ENCODE measurements around the gene MRPL42.
"Not testable (repeated sequence)": the region's sequence is repeated elsewhere in the genome, so short reads cannot be mapped to it uniquely, and the experiment has no call there.

The MRPL42 gene

DNA sequence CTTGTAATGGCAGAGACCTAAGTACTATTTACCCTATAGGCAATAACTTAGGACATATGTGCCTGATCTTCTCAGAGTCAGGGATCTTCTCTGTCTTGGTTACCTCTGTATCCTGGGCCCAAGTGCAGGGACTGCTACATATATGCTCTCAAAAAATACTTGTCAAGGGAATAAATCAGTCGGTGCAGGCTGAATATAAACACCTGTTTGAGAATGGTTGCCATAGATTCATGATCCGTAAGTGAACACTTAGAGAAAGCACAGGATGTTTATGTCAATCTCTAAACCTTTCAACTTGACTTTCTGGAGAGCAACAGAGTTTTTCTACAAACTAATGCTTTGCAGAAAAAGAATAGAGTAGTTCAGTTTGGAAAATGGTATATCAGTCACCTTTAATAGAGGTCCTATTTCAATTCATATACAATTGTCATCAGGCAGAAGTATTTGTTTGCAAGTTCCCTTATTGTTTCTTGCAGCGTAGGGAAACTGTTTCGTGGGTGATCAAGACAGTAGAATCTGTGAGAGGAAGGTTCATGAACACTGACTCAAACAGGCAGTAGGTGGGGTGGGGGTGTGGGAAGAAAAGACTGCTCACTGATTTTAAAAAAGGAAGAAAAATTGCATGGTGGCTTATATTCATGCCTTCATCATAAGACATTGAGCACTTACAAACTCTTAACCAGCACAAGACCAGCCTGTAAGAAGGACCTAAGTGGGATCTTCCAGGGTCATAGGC is 19.6 kb upstream of the MRPL42 start:
- DNase-seq (ENCODE audit: low read depth), result no peak

GRCh38 chr12:93448796-93449195 is 18.5 kb upstream of the MRPL42 start:
- no peak for DNase-seq (ENCODE audit: low read depth)

DNA sequence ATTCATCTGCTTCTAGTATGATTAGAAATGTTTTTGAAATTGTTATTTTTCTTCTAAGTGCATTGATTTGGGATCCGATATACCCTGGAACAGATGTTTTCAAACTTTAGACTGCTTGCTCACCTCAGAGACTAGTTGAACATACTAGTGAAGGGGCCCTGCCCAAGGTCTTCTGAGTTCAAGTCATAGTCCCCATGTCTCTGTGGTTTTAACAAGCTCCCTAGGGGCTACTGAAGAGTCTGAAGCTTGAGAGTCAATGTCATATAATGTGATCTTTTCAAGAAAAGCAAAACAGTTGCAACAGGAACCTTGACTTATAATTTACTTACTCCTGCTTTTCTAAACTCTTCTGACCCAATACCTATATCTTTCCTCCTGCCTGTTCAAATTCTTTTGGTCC is 18.0 kb upstream of the MRPL42 start:
- no peak for DNase-seq (ENCODE audit: low read depth)

DNA sequence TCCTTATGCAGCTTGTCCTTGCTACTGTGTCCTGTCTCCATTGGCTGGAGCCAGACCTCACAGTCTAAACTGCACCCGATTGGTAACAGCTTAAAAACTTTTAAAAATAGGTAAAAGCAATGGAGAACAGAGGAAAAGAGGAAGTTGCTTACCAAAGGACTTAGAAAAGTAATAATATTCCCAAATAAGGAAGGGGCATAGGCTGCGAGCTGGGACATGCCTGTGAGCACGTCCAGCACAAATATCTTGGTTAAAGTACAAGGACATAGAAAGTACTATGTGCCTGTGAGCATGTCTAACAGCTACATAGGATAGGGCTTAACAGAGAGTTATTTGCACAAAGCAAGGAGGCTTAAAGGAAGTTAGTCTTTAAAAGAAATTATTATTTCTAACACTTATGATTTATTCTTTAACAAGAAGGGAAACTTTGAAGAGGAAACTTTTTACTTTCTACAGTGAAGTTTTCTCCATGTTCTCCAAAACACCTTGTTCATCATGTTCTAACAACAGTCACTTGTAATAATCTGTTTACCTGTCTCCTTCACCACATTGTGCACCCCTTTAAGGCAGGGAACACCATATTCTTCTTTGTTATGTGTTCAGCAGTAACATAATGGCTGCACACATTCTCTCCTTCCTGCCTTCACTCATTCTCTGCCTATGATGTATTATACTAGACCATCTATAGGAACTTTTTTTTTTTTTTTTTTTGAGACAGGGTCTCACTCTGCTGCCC is 15.7 kb upstream of the MRPL42 start:
- no peak for DNase-seq (ENCODE audit: low read depth)

DNA sequence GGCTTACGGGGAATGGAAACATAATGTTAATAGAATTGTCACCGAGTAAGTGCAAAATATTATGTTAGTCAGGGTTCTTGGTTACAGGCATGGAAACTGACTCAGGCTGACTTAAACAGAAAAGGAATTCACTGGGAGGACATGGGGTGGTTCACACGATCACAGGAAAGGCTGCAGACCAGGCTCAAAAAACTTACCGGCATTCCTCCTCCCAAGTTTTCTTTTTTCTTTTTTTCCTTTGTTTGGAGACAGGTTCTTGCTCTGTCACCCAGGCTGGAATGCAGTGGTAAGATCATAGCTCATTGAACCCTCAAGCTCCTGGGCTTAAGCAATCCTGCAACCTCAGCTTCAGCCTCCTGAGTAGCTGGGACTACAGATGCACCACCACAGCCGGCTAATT is 13.7 kb upstream of the MRPL42 start:
- no peak for DNase-seq (ENCODE audit: low read depth)

DNA sequence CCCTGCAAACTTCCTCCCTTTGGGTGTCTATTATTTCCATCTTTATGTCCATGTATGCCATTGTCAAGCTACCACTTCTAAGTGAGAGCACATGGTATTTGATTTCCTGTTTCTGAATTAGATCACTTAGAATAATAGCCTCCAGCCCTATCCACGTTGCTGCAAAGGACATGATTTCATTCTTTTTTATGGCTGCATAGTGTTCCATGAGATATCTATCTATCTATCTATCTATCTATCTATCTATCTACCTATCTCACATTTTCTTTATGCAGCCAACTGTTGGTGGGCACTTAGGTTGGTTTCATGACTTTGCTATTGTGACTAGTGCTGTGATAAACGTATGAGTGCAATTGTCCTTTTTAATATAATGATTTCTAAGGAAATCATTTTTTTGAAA is 11.2 kb upstream of the MRPL42 start:
- no peak for DNase-seq (ENCODE audit: low read depth)

DNA sequence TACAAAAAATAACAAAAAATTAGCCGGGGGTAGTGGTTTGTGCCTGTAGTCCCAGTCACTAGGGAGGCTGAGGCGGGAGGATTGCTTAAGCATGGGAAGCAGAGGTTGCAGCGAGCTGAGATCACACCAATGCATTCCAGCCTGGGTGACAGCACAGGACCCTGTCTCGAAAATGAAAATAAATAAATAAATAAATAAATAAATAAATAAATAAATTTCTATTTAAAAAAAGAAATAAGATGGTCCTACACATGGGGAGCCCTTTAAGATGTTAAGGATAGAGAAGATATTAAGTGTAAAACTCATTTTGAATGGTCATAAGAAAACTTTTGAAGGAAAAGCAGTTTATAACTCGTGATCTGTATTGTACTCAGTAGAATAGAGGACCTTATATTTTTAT is 8.2 kb upstream of the MRPL42 start:
- DNase-seq (ENCODE audit: low read depth), result no peak

GRCh38 chr12:93460003-93460402 is 7.3 kb upstream of the MRPL42 start:
- DNase-seq (ENCODE audit: low read depth), result no peak

- no peak for DNase-seq (ENCODE audit: low read depth)
Measured at GRCh38 chr12:93460902-93461301, 6.4 kb upstream of the MRPL42 start.

- no peak for DNase-seq (ENCODE audit: low read depth)
Measured at GRCh38 chr12:93461503-93461902, 5.8 kb upstream of the MRPL42 start.

DNA sequence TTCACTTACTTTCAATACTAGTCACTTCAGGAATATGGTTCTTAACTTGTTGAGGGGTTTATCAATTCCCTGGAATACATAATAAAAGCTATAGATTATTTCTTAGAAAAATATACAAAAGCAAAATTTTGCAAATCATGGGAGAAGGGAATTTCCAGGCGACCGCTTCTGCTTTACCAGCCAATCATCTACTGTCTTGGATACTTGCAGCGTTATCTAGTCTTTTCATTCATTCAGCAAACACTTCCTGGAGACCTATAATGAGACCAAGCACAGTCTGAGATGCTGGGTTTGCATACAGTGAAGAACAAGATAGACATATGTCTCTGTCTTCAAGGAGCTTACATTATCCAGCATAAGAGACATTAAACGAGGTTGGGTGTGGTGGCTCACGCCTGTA is 1.5 kb upstream of the MRPL42 start:
- DNase-seq (ENCODE audit: low read depth), result no peak

DNA sequence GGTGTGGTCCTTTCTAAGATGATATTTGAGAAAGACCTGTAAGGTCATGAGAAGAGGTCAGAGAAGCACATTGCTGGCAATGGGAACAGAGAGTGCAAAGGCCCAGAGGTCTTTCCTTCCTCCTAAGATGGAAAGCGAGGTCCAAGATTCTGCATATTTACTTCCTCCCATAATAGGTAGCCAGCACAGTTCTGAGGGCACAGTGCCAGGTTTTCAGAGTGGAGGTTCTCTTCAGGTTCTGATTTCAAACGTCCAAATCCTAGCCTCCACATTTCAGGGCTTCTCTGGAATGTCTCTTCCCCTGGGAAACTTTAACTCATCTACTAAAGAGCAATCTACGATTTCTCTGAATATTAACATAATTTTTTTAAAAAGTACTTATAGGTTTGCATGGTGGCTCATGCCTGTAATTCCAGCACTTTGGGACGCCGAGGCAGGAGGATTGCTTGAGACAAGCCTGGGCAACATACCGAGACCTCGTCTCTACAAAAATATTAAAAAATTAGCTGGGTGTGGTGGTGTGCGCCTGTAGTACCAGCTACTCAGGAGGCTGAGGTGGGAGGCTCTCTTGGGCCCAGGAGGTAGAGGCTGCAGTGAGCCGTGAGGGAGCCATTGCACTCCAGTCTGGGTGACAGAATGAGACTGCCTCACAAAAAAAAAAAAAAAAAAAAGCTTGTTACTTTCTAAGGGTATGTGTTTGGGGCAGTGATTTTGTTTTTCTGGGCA is 526 bp upstream of the MRPL42 start:
- no peak for DNase-seq (ENCODE audit: low read depth)

DNA sequence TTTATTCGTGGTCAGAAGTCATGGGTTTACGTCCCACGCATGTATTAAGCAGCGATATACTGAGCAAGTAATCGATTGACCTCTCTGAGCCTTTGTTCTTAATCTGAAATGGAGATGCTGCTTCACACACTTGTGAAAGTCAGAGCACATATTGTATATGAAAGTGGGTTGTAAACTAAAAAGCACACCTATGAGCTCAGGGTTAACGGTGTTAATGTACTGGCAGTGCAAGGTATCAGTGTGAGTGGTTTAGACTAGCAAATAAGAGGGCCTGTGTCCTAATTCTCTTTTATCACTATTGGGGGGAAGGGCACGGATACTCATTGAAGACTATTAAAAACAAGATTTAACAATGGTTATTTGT is 676 bp downstream of the MRPL42 start:
- no peak for DNase-seq (ENCODE audit: low read depth)

GRCh38 chr12:93469386-93469785 is 2.1 kb downstream of the MRPL42 start:
- DNase-seq (ENCODE audit: low read depth), result no peak

DNA sequence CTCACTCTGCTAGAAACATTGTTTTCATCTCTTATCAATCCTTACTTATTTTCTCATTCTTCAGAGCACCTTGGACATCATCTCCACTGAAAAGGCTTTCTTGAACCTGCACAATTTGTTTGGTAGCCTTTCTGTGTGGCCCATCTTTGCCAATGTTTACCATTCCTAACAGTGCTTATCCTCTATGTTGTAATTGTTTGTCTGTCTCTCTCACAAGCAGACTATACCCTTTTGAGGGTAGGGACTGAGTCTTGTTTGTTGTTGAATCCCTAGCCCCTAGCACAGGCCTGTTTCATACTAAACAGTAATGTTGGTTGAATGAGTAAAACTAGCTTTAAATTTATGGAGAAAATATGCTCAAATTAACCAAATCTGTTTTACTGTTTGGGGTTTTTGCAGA is 9.2 kb downstream of the MRPL42 start:
- no peak for DNase-seq (ENCODE audit: low read depth)

DNA sequence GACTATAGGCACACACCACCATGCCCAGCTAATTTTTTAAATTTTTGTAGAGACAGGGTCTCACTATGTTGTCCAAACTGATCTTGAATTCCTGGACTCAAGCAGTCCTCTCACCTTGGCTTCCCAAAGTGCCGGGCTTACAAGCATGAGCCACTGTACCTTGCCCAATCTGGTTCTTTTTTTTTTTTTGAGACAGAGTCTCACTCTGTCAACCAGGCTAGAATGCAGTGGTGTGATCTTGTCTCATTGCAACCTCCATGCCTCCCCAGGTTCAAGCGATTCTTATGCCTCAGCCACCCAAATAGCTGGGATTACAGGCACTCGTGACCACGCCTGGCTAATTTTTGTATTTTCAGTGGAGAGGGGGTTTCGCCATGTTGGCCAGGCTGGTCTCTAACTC is 15.4 kb downstream of the MRPL42 start:
- no peak for DNase-seq (ENCODE audit: low read depth)

DNA sequence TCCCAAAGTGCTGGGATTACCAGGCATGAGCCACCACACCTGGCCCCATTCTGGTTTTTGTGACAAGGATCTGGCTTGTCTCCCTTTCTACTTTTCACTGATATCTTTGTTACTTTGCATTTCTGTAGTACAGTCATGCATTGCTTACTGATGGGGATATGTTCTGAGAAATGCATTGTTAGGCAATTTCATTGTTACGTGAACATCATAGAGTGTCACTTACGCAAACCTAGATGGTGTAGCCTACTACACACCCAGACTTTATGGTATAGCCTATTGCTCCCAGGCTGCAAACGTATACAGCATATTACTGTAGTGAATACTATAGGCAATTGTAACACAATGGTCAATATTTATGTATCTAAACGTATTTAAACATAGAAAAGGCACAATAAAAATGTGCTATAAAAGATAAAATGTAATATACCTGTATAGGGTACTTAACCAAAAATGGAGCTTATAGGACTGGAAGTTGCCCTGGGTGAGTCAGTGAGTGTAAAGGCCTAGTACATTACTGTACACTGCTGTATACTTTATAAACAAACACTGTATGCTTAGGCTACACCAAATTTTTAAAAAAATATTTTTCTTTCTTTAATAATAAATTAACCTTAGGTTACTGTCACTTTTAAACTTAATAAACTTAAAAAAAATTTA is 16.0 kb downstream of the MRPL42 start:
- no peak for DNase-seq (ENCODE audit: low read depth)

DNA sequence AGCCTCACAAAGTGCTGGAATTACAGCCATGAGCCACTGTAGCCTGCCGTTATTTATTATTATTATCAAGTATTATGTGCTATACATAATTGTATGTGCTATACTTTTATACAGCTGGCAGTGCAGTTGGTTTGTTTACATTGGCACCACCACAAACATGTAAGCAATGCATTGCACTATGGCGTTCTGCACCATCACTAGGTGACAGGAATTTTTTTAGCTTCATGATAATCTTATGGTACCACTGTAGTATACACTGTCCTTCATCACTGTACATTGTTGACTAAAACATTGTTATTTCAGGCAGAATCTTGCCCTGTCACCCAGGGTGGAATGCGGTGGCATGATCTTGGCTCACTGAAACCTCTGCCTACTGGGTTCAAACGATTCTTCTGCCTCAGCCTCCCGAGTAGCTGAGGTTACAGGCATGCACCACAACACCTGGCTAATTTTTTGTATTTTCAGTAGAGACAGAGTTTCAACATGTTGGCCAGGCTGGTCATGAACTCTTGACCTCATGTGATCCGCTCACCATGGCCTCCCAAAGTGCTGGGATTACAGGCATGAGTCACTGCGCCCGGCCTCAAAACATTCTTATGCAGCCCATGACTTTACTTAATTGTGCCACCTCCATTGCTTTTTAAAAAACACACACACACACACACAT is 17.1 kb downstream of the MRPL42 start:
- DNase-seq (ENCODE audit: low read depth), result no peak

DNA sequence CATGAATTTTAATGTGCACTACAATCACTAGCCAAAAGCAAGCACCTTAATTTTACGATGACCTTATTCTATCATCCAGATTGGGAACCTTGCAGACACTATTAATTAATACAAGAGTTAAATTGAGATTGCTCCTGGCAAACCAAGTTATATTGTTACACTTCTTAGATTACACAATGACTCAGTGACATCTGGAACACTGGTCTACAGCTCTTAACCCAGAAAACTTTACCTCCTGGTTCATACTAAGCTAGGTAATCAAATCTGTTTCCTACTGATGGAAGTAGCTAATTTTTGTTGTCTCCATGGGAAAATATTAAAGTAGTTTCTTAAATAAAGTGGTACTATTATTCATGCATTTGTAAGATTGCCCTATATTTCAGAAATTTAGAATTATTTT is 25.5 kb downstream of the MRPL42 start:
- not testable (repeated sequence) for DNase-seq (ENCODE audit: low read depth)

DNA sequence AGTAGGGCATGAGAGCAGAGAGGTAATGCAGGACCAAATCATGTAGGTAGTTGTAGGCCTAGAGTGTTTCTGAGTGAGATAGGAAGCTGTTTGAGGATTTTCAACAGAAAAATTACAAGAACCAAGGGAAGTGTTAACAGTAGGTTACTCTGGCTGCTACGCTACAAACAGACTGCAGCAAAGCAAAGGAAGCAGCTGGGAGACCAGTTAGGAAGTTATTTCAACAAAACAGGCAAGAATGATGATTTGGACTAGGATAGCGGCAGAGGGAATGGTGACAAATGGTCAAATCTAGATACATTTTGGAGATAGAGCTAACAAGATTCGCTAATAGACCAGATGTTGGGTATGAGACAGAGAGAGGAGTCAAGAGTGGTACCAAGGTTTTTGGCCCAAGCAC is 26.8 kb downstream of the MRPL42 start:
- DNase-seq (ENCODE audit: low read depth), result no peak

GRCh38 chr12:93497456-93497855 is 30.1 kb downstream of the MRPL42 start:
- DNase-seq (ENCODE audit: low read depth), result no peak

DNA sequence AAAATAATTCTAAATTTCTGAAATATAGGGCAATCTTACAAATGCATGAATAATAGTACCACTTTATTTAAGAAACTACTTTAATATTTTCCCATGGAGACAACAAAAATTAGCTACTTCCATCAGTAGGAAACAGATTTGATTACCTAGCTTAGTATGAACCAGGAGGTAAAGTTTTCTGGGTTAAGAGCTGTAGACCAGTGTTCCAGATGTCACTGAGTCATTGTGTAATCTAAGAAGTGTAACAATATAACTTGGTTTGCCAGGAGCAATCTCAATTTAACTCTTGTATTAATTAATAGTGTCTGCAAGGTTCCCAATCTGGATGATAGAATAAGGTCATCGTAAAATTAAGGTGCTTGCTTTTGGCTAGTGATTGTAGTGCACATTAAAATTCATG is 31.5 kb downstream of the MRPL42 start:
- DNase-seq (ENCODE audit: low read depth), result not testable (repeated sequence)
